ENCODE results near the gene TBC1D3B. TPM values are rescaled to one million over a fixed set of nuclear protein-coding genes. Genes with fewer than 3 reads are reported as not detected.
A peak's percentile ranks its signal among the peaks of the same experiment; 100 is the strongest.
"Not testable (repeated sequence)": the region's sequence is repeated elsewhere in the genome, so short reads cannot be mapped to it uniquely, and the experiment has no call there.

Gene TBC1D3B
- polyA plus RNA-seq, 12 donors, result 3.8 to 24.8 (median 11.1) TPM; not detected in 1

DNA sequence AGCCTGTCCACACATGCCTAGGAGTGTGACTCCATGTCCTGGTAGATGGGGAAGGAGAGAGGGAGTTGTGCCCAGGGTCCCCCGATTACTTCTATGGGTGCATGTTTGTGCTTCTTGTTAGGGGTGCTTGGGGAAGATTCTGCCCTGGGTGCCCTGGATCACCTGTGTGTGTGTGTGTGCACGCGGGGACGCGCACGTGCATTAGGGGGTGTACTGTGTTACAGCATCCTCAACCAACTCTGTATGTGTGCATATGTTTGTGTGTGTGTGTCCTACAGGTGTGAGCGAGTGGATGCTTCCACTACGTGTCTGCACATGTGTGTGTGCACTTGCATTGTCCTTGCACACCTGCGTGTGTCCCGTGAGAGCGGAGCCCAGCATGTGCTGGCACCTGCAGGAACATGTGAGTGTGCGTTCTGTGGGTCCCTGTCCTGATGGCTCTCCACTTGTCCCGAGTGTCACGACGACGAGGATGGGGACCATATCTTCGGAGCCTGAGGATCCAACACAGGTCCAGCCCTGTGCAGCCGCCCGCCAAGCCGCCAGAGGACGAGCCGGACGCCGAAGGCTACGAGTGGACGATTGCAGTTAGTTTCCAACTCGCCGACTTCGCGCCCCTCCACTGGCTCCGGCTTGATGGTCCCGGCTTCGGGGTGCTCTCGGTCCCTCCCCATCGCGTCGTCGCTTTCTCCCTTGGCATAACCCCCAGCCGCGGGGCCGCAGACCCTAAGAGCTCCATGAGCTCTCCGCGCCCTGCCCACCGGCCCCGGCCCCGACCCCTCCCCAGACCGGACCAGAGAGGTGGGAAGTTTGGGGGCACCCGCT lies 6.0 kb upstream of the TBC1D3B start:
- DNase-seq, result no peak

GRCh38 chr17:36181446-36182175 lies 5.2 kb upstream of the TBC1D3B start:
- DNase-seq, result not testable (repeated sequence)

DNA sequence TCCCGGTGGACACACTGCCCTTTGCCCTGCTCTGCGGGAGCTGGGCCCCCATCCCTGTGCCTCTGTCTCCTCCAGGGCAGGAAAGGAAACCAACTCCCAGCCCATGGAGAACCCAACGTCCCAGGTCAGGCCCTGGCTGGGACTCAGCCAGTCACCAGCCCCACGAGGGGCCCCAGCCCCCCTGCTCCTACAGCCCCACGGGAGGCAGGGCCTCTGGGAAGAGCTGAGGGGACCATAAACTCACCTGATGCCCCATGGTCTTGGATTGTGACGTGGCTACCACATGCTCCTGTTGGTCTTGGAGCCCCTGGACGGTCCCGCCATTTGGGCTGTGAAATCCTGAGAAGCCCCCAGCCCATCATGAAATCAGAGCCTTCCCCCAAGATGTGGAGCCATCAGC lies 7.6 kb downstream of the TBC1D3B start:
- not testable (repeated sequence) for DNase-seq

DNA sequence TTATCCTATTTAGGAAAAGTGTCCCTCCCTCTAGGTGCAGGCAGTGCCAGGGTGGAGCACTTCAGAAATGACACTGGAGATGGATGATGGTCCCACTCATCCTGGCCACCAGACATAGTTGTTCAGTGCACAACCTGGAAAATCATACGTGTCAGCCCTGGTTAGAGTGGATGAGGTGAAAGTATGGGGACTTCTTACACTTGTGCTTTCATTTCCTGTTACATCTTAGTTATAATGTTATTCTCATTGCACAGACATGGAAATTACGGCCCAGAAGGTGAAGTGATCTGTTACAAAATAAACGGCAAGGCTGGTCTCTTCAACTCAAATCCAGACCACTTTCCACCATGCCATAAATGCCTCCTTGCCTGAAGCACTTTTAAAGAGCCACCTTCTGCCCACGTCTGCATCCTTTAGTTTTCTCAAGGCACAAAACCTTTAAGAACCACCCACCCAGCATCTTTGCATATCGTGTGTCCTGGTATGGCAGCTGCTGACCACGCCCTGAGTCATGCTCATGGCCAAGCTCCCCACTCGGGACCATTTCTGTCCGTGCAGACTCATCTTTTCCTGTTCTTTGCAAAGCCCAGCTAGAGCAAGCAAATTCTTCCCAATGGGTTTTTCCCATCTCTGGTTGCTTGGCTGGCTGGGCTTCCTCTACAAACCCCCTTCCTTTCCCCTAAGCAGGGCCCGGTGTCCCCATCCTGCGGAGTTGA lies 22.4 kb downstream of the TBC1D3B start:
- DNase-seq, result no peak

DNA sequence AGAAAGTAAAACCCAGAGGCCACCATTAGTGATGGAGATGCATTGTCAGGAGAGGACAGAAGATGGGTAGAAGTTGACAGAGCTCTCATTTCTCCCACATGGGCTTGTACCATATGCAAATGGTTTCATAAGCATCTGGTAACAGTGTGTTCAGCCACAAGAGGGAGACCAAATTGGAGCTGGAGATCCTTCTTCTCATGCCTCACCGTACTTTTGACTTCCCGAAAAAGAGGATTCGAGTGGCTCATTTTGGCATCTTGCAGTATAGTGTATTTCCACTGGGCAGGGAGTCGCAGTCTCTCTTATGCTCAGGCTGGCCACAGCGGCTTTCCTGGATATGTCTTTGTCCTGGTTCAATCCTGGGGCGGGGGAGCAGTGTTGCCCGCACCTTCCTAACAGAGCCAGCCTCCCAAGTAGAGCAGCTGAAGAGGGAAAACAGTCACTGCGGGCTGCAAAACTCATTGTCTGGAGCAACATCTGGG lies 23.8 kb downstream of the TBC1D3B start:
- DNase-seq, result no peak

GRCh38 chr17:36151891-36152638 lies 24.4 kb downstream of the TBC1D3B start:
- DNase-seq, result no peak

DNA sequence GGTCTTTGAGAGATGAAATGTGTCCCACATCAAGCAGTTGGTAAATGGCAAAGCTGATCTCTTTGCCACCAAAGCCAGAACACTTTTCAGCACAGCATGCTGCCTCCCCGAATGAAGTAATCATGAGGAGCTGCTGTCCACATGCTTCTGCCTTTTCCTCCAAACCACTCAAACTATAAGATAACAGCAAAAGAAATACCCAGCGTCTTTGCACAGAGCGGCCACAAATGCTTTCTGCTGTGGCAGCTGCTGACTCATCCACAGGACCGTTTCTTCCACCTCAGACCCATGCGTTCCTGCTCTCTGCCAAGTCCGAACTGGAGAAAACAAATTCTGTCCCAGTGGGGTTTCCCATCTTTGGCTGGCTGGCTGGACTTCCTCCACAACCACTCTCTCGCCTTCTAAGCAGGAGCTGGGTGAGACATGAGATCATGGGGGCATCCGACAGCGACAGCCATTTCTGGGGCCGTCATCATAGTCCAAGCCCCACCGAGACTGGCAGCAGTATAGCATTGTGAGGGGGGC lies 27.1 kb downstream of the TBC1D3B start:
- no peak for DNase-seq

GRCh38 chr17:36148559-36149295 lies 27.7 kb downstream of the TBC1D3B start:
- DNase-seq, result peak; percentile 77

GRCh38 chr17:36147601-36148000 lies 28.8 kb downstream of the TBC1D3B start:
- no peak for DNase-seq

DNA sequence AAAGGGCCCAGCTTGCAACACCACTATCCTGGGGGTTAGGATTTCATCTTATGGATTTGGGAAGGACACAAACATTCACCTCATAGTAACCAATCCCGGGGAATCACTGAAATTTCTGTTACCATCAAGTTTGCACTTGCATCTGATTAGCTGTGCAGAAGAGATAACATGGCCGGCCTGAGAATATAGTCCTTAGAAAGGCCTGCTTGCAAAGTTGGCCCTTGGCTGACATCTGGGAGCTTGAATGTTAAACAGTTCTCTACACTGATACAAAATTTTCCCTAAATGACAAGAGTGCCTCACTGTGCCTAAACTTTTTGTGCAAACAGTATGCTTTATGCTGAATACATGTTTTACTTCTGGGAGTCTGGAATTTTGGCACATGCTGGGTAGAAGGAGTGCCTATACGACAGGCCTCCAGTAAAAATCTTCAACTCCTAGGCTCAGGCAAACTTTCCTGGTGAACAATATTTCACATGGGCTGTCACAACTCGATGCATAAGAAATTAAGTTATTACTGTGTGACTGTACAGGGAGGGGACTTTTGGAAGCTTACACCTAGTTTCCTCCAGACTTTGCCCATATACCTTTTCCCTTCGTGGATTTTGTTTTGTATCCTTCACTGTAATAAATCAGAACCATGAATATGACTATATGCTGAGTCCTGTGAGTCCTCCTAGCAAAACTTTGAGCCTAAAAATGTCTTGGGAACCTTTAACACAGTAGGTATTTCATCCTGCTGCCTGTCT lies 31.3 kb downstream of the TBC1D3B start:
- no peak for DNase-seq

- DNase-seq, result no peak
These were observed 32.4 kb downstream of the TBC1D3B start for GRCh38 chr17:36144014-36144413.

DNA sequence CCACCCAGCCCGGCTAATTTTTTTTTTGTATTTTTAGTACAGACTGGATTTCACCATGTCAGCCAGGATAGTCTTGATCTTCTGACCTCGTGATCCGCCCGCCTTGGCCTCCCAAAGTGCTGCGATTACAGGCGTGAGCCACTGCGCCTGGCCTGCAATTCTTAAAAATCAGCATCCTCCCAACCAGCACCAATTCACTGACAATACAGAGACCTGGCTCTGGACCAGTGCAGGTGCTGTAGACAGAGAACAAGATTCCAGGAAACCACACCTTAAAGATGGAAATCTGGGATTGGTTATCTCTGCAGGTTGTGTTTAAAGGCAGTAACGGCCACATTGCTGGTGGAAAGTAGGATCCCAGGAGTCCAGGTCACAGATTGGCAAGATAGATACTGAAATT lies 33.6 kb downstream of the TBC1D3B start:
- no peak for DNase-seq

DNA sequence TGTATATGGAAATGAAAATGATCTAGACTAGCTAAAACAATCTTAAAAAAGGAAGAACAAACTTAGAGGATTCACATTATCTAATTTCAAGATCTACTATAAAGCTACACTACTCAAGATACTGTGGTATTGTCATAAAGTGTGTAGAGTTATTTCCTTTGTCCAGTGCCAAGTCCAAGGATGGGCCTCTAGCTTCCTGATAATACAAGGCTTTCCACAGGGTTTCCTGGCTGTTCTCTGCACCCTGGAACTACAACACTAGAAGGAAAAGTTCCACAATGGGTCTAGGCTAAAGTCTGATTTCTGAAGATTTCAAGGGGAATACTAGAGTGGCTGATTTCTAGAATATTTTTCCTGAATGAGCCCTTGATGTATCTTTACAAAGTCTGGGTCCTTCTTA lies 34.2 kb downstream of the TBC1D3B start:
- no peak for DNase-seq

DNA sequence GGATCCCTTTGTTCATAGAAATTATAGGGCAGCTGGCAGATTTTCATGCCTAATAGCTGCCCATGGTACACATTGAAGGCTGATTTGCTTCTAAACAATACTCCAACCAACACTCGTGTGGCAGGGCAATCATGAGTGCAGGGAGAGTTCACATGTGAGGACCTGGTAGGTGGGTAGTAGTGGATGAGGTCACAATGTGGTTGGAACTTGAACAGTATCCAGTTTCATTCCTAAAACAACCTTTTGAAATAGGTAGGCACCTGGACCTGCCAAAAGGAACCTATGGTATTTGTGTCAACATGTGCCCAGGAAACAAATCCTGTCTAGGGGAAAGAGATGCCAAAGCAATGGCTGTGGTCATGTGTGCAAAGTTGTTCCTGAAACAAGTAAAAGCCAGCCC lies 40.0 kb downstream of the TBC1D3B start:
- no peak for DNase-seq

- DNase-seq, result no peak
These were observed 40.4 kb downstream of the TBC1D3B start for GRCh38 chr17:36136036-36136435.

GRCh38 chr17:36135465-36135864 lies 41.0 kb downstream of the TBC1D3B start:
- DNase-seq, result no peak

- peak; percentile 57 for DNase-seq
These were observed 42.7 kb downstream of the TBC1D3B start for GRCh38 chr17:36133602-36134236.

DNA sequence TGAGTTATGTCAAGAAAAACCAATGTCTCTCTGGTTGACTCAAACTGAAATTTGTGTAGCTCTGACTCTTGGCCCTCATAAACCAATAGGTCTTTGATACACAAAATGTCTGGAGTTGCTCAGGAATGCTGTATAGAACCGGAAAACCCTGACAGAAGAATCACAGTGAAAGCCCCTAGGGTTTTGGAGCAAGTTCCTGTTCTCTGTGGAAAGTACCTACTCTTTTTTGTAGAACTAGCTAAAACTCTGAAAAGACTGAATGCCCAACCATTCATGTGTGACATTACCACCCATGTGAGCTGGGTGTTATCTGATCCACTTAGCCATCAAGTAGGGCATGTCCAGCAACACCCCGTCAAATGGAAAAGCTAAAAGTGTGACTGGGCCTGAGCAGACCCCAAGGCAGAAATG lies 44.0 kb downstream of the TBC1D3B start:
- no peak for DNase-seq

DNA sequence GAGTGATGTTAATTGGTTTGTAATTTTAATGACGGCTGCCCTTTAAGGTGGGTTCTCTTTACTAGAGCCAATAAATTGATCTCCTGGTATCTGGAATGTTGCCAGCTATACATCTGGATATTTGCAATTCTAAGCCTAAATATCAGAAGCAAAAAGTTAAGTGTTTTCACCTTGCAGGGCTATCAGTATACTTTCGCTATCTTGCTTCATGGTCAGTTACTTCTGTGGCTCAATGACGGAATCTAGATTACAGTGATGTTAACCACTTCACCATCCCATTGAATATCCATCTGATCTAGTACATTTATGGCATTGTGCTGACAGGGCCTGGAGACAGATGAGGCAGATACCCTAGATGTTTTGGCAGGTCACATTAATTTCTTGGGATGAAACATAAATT lies 44.5 kb downstream of the TBC1D3B start:
- no peak for DNase-seq
